Tibial artery (tissue), 4 donors: ENCODE data around the gene FAM219A.

Experiments
- DNase-seq, 2 donors: peaks; one replicate each; pipeline ENCODE4 v3.0.0-alpha.2; 2019
- H3K27ac ChIP-seq, 2 donors: fragments of 200-600 bp; sonication (generic) in 1 of 2; 1 replicate in 1 of 2; 2 replicates in 1 of 2; pipeline ENCODE4 v1.5.1; 2018 to 2019; ENCODE audit warnings: mild to moderate bottlenecking in 1 of 2
- H3K27me3 ChIP-seq, 2 donors: fragments of 200-600 bp; sonication (generic) in 1 of 2; one replicate each; pipeline versions ENCODE4 v1.5.1 to v1.6.0; 2016 to 2019
- H3K36me3 ChIP-seq, 3 donors: fragments of 200-600 bp; sonication (generic) in 2 of 3; one replicate each; pipeline ENCODE4 v1.5.1; 2016 to 2019; ENCODE audit warnings: mild to moderate bottlenecking in 2 of 3
- H3K4me1 ChIP-seq, 4 donors: fragments of 200-600 bp; sonication (generic) in 2 of 4; 1 replicate in 3 of 4; 2 replicates in 1 of 4; pipeline ENCODE4 v1.5.1; 2016 to 2019
- H3K4me3 ChIP-seq, 2 donors: fragments of 200-600 bp; sonication (generic) in 1 of 2; 1 replicate in 1 of 2; 2 replicates in 1 of 2; pipeline ENCODE4 v1.5.1; 2018 to 2019; ENCODE audit warnings: mild to moderate bottlenecking in 2 of 2
- H3K9me3 ChIP-seq, 3 donors: fragments of 200-600 bp; sonication (generic) in 1 of 3; one replicate each; pipeline ENCODE4 v1.5.1; 2016 to 2019
- CTCF ChIP-seq, 2 experiments: fragments of 200-600 bp in 1 of 2; fragments of 450-650 bp in 1 of 2; IDR thresholded peaks; one replicate each; pipeline ENCODE4 v1.5.1; 2017 to 2019; ENCODE audit warnings: antibody characterized with exemption in 2 of 2, mild to moderate bottlenecking in 1 of 2, moderate library complexity in 1 of 2
- intact Hi-C: fragments of 100-400 bp; cut with DNase I; formaldehyde crosslinking; loops from one replicate; pipeline ENCODE4 v1.15.0; 2023; ENCODE audit warnings: low total_unique reads

Gene FAM219A

GRCh38 chr9:34379334-34380033 is 78.9 kb downstream of the FAM219A start:
- peak; percentile 89 to 91 for DNase-seq
- intact Hi-C loops, result no loop called here
- peak overlapping the region; percentile 17 to 55 for H3K4me3 ChIP-seq
- H3K27me3 ChIP-seq, result no peaks in the 10 kb centered on the region
- H3K4me1 ChIP-seq, result peaks cover 0 to 46% (median 28%) of the 10 kb centered on the region in 4 donors
- H3K36me3 ChIP-seq, result no peaks in the 10 kb centered on the region
- TF ChIP-seq CTCF (IDR thresholded peaks at IDR 0.05), result peak; percentile 91 to 94
- no peak overlapping the region for H3K27ac ChIP-seq
- H3K9me3 ChIP-seq, result no peaks in the 10 kb centered on the region

GRCh38 chr9:34378376-34379060 is 79.9 kb downstream of the FAM219A start:
- intact Hi-C loops, result no loop called here
- Histone ChIP-seq H3K36me3 (no peaks in the 10 kb centered on the region), H3K4me3 (no peak overlapping the region), H3K27me3 (no peaks in the 10 kb centered on the region), H3K4me1 (peaks cover 0 to 46% (median 28%) of the 10 kb centered on the region in 4 donors), H3K27ac (no peak overlapping the region), H3K9me3 (no peaks in the 10 kb centered on the region)
- no peak for DNase-seq
- TF ChIP-seq CTCF (IDR thresholded peaks at IDR 0.05), result no peak

- Histone ChIP-seq H3K4me3 (peak overlapping the region; percentile 61 to 71), H3K27ac (peak overlapping the region; percentile 62 to 72), H3K27me3 (peaks cover 0 to 4% of the 10 kb centered on the region in 2 donors), H3K4me1 (peaks cover 0 to 46% (median 28%) of the 10 kb centered on the region in 4 donors), H3K9me3 (no peaks in the 10 kb centered on the region), H3K36me3 (peaks cover 0 to 5% (median 3%) of the 10 kb centered on the region in 3 donors)
- DNase-seq, result no peak
- TF ChIP-seq CTCF (IDR thresholded peaks at IDR 0.05), result no peak
- intact Hi-C loops, result loop anchor here (2.0 kb wide), 1 partner anchor 47 kb away; no protein-coding TSS in a partner anchor
Observed at GRCh38 chr9:34377404-34377746, 81.0 kb downstream of the FAM219A start.

GRCh38 chr9:34376596-34377403 is 81.6 kb downstream of the FAM219A start, which contains the start of gene MYORG:
TSS of gene MYORG (minus strand) at chr9:34376898. CDS start at chr9:34372943, 3,955 bp downstream.
- peaks cover 0 to 11% (median 9%) of the 10 kb centered on the region in 3 donors for H3K36me3 ChIP-seq
- intact Hi-C loops, result loop anchor here (2.0 kb wide), 1 partner anchor 46 kb away; no protein-coding TSS in a partner anchor
- peak within 1 kb of the TSS; percentile 62 to 72 for H3K27ac ChIP-seq
- peaks cover 0 to 10% of the 10 kb centered on the region in 2 donors for H3K27me3 ChIP-seq
- peaks cover 0 to 5% (median 0%) of the 10 kb centered on the region in 3 donors for H3K9me3 ChIP-seq
- DNase-seq, result peak; percentile 92 to 93
- H3K4me3 ChIP-seq, result peak within 1 kb of the TSS; percentile 61 to 71
- peaks cover 0 to 46% (median 28%) of the 10 kb centered on the region in 4 donors for H3K4me1 ChIP-seq
- TF ChIP-seq CTCF (IDR thresholded peaks at IDR 0.05), result no peak

- Histone ChIP-seq H3K9me3 (peaks cover 0 to 11% (median 0%) of the 10 kb centered on the region in 3 donors), H3K4me3 (peak overlapping the region; percentile 61 to 71), H3K27me3 (peaks cover 0 to 16% of the 10 kb centered on the region in 2 donors), H3K36me3 (peaks cover 5 to 18% (median 16%) of the 10 kb centered on the region in 3 donors), H3K27ac (peak overlapping the region; percentile 62 to 72), H3K4me1 (peaks cover 0 to 42% (median 24%) of the 10 kb centered on the region in 4 donors)
- intact Hi-C loops, result loop anchor here (2.0 kb wide), 1 partner anchor 45 kb away; no protein-coding TSS in a partner anchor
- DNase-seq, result peak in 1 of 2 donors; percentile 35
- no peak for TF ChIP-seq CTCF (IDR thresholded peaks at IDR 0.05)
Observed at GRCh38 chr9:34375901-34376595, 82.3 kb downstream of the FAM219A start.
